ENCODE data around the gene PDZRN4.
"Not testable (repeated sequence)": the region's sequence is repeated elsewhere in the genome, so short reads cannot be mapped to it uniquely, and the experiment has no call there.

The PDZRN4 gene

DNA sequence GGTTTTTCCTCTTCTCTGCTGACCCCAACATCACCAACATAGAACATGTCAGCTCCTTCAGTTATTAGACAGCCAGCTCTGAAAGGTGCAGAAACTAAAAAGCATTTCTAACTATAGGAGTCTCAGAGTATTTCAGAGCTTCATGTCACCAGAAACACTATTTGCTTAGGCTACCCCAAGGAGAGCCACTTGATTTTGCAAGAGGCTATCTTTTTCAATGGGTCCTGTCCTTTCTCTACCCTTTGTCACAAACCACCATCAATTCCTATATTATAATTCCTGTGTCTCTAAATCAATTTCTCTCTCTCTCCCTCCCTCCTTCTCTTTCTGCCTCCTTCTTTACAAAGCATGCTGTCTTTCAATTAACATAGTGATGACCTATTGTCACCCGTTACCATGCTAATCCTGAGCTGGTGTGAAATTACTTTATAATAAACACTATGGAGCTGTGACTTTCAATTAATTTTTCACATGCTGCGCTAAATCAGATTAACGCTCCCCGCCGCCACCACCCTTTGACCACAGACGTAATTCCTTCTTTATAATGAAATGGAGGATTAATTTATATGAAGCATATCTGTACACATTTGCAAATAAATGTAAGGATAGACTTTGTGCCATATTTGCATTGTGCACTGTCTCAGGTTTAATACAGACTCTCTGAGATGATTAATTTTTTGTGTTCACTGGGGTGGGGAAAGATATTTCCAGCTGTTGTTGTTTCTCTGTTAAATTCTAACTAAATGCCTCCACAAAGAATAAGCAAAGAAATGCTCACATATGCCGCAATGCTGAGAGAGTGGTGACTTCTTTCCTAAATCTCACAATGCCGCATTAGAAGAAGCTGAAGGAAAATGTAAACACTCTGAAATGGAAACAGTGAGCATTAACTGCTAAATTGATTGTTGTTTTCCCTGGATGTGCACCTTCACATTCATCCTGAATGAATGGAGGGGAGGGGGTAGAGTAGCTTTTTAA lies 418.6 kb downstream of the PDZRN4 start:
- no peak overlapping the region for H3K9ac ChIP-seq (ENCODE audit: low read depth, low read length, poor library complexity, severe bottlenecking)
- no peak overlapping the region for H3K4me3 ChIP-seq (ENCODE audit: low read length, poor library complexity, severe bottlenecking)
- no peaks in the 10 kb centered on the region for H3F3A ChIP-seq (ENCODE audit: low read depth)
- H3K36me3 ChIP-seq (ENCODE audit: insufficient read depth, low read length), result no peaks in the 10 kb centered on the region
- no peaks in the 10 kb centered on the region for H3K9me3 ChIP-seq (ENCODE audit: insufficient read depth, low read depth, low read length)
- H3K9me2 ChIP-seq (replicated peaks; ENCODE audit: low read depth, low read length), result no peaks in the 10 kb centered on the region
- H2AFZ ChIP-seq (ENCODE audit: low read length), result no peak overlapping the region
- TF ChIP-seq, protein P1, sequence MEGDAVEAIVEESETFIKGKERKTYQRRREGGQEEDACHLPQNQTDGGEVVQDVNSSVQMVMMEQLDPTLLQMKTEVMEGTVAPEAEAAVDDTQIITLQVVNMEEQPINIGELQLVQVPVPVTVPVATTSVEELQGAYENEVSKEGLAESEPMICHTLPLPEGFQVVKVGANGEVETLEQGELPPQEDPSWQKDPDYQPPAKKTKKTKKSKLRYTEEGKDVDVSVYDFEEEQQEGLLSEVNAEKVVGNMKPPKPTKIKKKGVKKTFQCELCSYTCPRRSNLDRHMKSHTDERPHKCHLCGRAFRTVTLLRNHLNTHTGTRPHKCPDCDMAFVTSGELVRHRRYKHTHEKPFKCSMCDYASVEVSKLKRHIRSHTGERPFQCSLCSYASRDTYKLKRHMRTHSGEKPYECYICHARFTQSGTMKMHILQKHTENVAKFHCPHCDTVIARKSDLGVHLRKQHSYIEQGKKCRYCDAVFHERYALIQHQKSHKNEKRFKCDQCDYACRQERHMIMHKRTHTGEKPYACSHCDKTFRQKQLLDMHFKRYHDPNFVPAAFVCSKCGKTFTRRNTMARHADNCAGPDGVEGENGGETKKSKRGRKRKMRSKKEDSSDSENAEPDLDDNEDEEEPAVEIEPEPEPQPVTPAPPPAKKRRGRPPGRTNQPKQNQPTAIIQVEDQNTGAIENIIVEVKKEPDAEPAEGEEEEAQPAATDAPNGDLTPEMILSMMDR (conservative IDR thresholded peaks at IDR 0.05; ENCODE audit: low read length), result no peak
- no peak for TF ChIP-seq EZH2phosphoT487 (IDR thresholded peaks at IDR 0.05; ENCODE audit: borderline replicate concordance)
- no peaks in the 10 kb centered on the region for H3K79me2 ChIP-seq (ENCODE audit: insufficient read depth, low read length)
- H3K4me1 ChIP-seq (ENCODE audit: insufficient read depth, low read length, poor library complexity, severe bottlenecking), result no peaks in the 10 kb centered on the region
- no peaks in the 10 kb centered on the region for H4K20me1 ChIP-seq (ENCODE audit: insufficient read depth, low read length, poor library complexity, severe bottlenecking)
- no peaks in the 10 kb centered on the region for H3K27me3 ChIP-seq (ENCODE audit: insufficient read depth, low read length, poor library complexity, severe bottlenecking)
- no peak overlapping the region for H3K4me2 ChIP-seq (ENCODE audit: low read depth, low read length, poor library complexity, severe bottlenecking)

- no peaks in the 10 kb centered on the region for H3F3A ChIP-seq (ENCODE audit: low read depth)
- H3K27me3 ChIP-seq (ENCODE audit: insufficient read depth, low read length, poor library complexity, severe bottlenecking), result no peaks in the 10 kb centered on the region
- H3K9me2 ChIP-seq (replicated peaks; ENCODE audit: low read depth, low read length), result no peaks in the 10 kb centered on the region
- no peak overlapping the region for H3K9ac ChIP-seq (ENCODE audit: low read depth, low read length, poor library complexity, severe bottlenecking)
- no peaks in the 10 kb centered on the region for H4K20me1 ChIP-seq (ENCODE audit: insufficient read depth, low read length, poor library complexity, severe bottlenecking)
- H3K79me2 ChIP-seq (ENCODE audit: insufficient read depth, low read length), result no peaks in the 10 kb centered on the region
- H3K36me3 ChIP-seq (ENCODE audit: insufficient read depth, low read length), result no peaks in the 10 kb centered on the region
- no peaks in the 10 kb centered on the region for H3K9me3 ChIP-seq (ENCODE audit: insufficient read depth, low read depth, low read length)
- no peaks in the 10 kb centered on the region for H3K4me1 ChIP-seq (ENCODE audit: insufficient read depth, low read length, poor library complexity, severe bottlenecking)
- H2AFZ ChIP-seq (ENCODE audit: low read length), result no peak overlapping the region
- no peak for TF ChIP-seq EZH2phosphoT487 (IDR thresholded peaks at IDR 0.05; ENCODE audit: borderline replicate concordance)
- TF ChIP-seq, protein P1 (conservative IDR thresholded peaks at IDR 0.05; ENCODE audit: low read length), result no peak
- H3K4me3 ChIP-seq (ENCODE audit: low read length, poor library complexity, severe bottlenecking), result no peak overlapping the region
- no peak overlapping the region for H3K4me2 ChIP-seq (ENCODE audit: low read depth, low read length, poor library complexity, severe bottlenecking)
Measured at GRCh38 chr12:41612892-41613557, 424.9 kb downstream of the PDZRN4 start.

- H3K9me2 ChIP-seq (replicated peaks; ENCODE audit: low read depth, low read length), result not testable (repeated sequence)
Measured at GRCh38 chr12:41615174-41615573, 427.1 kb downstream of the PDZRN4 start.

More at GRCh38 chr12:41615174-41615573, 427.1 kb downstream of the PDZRN4 start:
- H2AFZ ChIP-seq (ENCODE audit: low read length); H3K9ac ChIP-seq (ENCODE audit: low read depth, low read length, poor library complexity, severe bottlenecking); H3K4me2 ChIP-seq (ENCODE audit: low read depth, low read length, poor library complexity, severe bottlenecking); H3K4me1 ChIP-seq (ENCODE audit: insufficient read depth, low read length, poor library complexity, severe bottlenecking); H3K27me3 ChIP-seq (ENCODE audit: insufficient read depth, low read length, poor library complexity, severe bottlenecking); H4K20me1 ChIP-seq (ENCODE audit: insufficient read depth, low read length, poor library complexity, severe bottlenecking); H3F3A ChIP-seq (ENCODE audit: low read depth); H3K9me3 ChIP-seq (ENCODE audit: insufficient read depth, low read depth, low read length); H3K4me3 ChIP-seq (ENCODE audit: low read length, poor library complexity, severe bottlenecking); H3K36me3 ChIP-seq (ENCODE audit: insufficient read depth, low read length); H3K79me2 ChIP-seq (ENCODE audit: insufficient read depth, low read length): not testable (repeated sequence)
